HCT116 (cell line): ENCODE measurements around the gene TBX3. TPM values are rescaled to one million over a fixed set of nuclear protein-coding genes. Genes with fewer than 3 reads are reported as not detected.

Experiments
- ATAC-seq: fragments of 200-7000 bp; cut with Tn5 transposase; 2 replicates; pipeline ENCODE4 v1.9.1; 2020; ENCODE audit warnings: mild to moderate bottlenecking, moderate library complexity
- BruUV-seq: library from RNA; stranded (reverse); fragments of 400-500 nt; replicated peaks from 2 replicates; lab custom pipeline; 2021; lab: Mats Ljungman, UMichigan
- CTCF ChIA-PET: fragments of 300-600 bp; sonication (Branson Sonifier 250); formaldehyde crosslinking; loops from one replicate; lab custom pipeline; 2021; ENCODE audit warnings: antibody characterized with exemption; lab: Charles Lee
- POLR2A ChIA-PET: fragments of 300-600, 350-600 bp; sonication (Branson Sonifier 250); formaldehyde crosslinking; loops from one replicate; lab custom pipeline; 2021; ENCODE audit warnings: antibody characterized with exemption; lab: Charles Lee
- RAD21 ChIA-PET, 2 experiments: fragments of 300-600 bp; sonication (Branson Sonifier 250); formaldehyde crosslinking; loops; one replicate each; lab custom pipeline; 2023; ENCODE audit warnings: low total read pairs in 2 of 2; ENCODE audit not compliant: uncharacterized antibody in 2 of 2, unreplicated experiment in 2 of 2, low non-redundant PET in 1 of 2; lab: Charles Lee
- DNase-seq: peaks from one replicate; pipeline ENCODE4 v3.0.0-alpha.2; 2010; ENCODE audit warnings: low read depth, low spot score
- H2AFZ ChIP-seq: fragments of 200-600 bp; shearing (Covaris generic), sonication (generic); 2 replicates; pipeline ENCODE4 v1.6.1; 2017; ENCODE audit warnings: low read depth, mixed run types, mixed read lengths, antibody characterized with exemption, low read length; ENCODE audit not compliant: poor library complexity, severe bottlenecking
- H3K27ac ChIP-seq: 2 replicates; pipeline ENCODE4 v1.5.1; 2012; ENCODE audit warnings: low read depth, low read length
- H3K27me3 ChIP-seq: fragments of 200-600 bp; sonication (generic); 2 replicates; pipeline ENCODE4 v1.6.1; 2016; ENCODE audit warnings: mixed run types, low read length, mixed read lengths; ENCODE audit not compliant: insufficient read depth
- H3K36me3 ChIP-seq, 2 experiments: fragments of 200-500 bp in 1 of 2; fragments of 200-600 bp in 1 of 2; sonication (Bioruptor generic) in 1 of 2; sonication (generic) in 1 of 2; 2 replicates each; pipeline versions ENCODE4 v1.5.1 to v1.6.1; 2014 to 2016; ENCODE audit warnings: low read length in 2 of 2, inconsistent platforms in 1 of 2, mixed read lengths in 1 of 2, mixed run types in 1 of 2; ENCODE audit not compliant: insufficient read depth in 2 of 2, control insufficient read depth in 1 of 2
- H3K4me1 ChIP-seq, 2 experiments: fragments of 200-600 bp in 1 of 2; sonication (generic) in 1 of 2; 2 replicates each; pipeline versions ENCODE4 v1.5.1 to v1.6.1; 2012 to 2017; ENCODE audit warnings: low read length in 2 of 2, inconsistent platforms in 1 of 2, mild to moderate bottlenecking in 1 of 2, mixed read lengths in 1 of 2, mixed run types in 1 of 2, moderate library complexity in 1 of 2; ENCODE audit not compliant: insufficient read depth in 2 of 2, control insufficient read depth in 1 of 2
- H3K4me2 ChIP-seq: fragments of 200-600 bp; sonication (generic); 2 replicates; pipeline ENCODE4 v1.6.1; 2017; ENCODE audit warnings: mixed run types, low read length, mixed read lengths
- H3K4me3 ChIP-seq, 2 experiments: fragments of 200-600 bp in 1 of 2; sonication (generic) in 1 of 2; replicated peaks in 1 of 2; 2 replicates each; pipeline ENCODE4 v1.5.1; 2011 to 2016; ENCODE audit warnings: low read length in 2 of 2, control low read depth in 1 of 2, low read depth in 1 of 2, mild to moderate bottlenecking in 1 of 2, mixed read lengths in 1 of 2, mixed run types in 1 of 2
- H3K79me2 ChIP-seq: fragments of 200-600 bp; sonication (generic); 2 replicates; pipeline ENCODE4 v1.6.1; 2017; ENCODE audit warnings: mild to moderate bottlenecking, mixed run types, low read length, moderate library complexity, mixed read lengths; ENCODE audit not compliant: insufficient read depth
- H3K9ac ChIP-seq: fragments of 200-600 bp; sonication (generic); 2 replicates; pipeline ENCODE4 v1.6.1; 2016; ENCODE audit warnings: low read length, mixed read lengths
- H3K9me2 ChIP-seq: fragments of 200-600 bp; sonication (generic), shearing (Covaris generic); 2 replicates; pipeline ENCODE4 v1.6.1; 2017; ENCODE audit warnings: mixed run types, mild to moderate bottlenecking, moderate library complexity; ENCODE audit not compliant: insufficient read depth
- H3K9me3 ChIP-seq, 2 experiments: fragments of 200-500 bp in 1 of 2; fragments of 200-600 bp in 1 of 2; sonication (Bioruptor generic) in 1 of 2; sonication (generic) in 1 of 2; 2 replicates each; pipeline ENCODE4 v1.6.1; 2014 to 2017; ENCODE audit warnings: low read length in 2 of 2, mixed read lengths in 2 of 2, inconsistent platforms in 1 of 2, low read depth in 1 of 2, mild to moderate bottlenecking in 1 of 2, mixed run types in 1 of 2, moderate library complexity in 1 of 2; ENCODE audit not compliant: control insufficient read depth in 1 of 2, insufficient read depth in 1 of 2
- H4K20me1 ChIP-seq: fragments of 200-600 bp; sonication (generic), shearing (Covaris generic); 2 replicates; pipeline ENCODE4 v1.6.1; 2017; ENCODE audit warnings: mixed run types, mild to moderate bottlenecking, moderate library complexity; ENCODE audit not compliant: insufficient read depth
- CBX3 ChIP-seq: IDR thresholded peaks from 2 replicates; pipeline ENCODE4 v1.6.1; 2012; ENCODE audit warnings: low read depth
- EGR1 ChIP-seq: IDR thresholded peaks from 2 replicates; pipeline ENCODE4 v1.6.1; 2012; ENCODE audit warnings: low read depth
- ELF1 ChIP-seq: IDR thresholded peaks from 2 replicates; pipeline ENCODE4 v1.6.1; 2012; ENCODE audit warnings: low read depth, borderline replicate concordance
- EZH2 ChIP-seq: fragments of 200-600 bp; sonication (generic); IDR thresholded peaks from 2 replicates; pipeline ENCODE4 v1.6.1; 2017; ENCODE audit warnings: antibody characterized with exemption, mixed run types
- EZH2phosphoT487 ChIP-seq: fragments of 200-600 bp; IDR thresholded peaks from 2 replicates; pipeline ENCODE4 v1.6.1; 2018; ENCODE audit warnings: antibody characterized with exemption, borderline replicate concordance
- FOSL1 ChIP-seq: IDR thresholded peaks from 2 replicates; pipeline ENCODE4 v1.6.1; 2012; ENCODE audit warnings: low read depth
- JUND ChIP-seq: IDR thresholded peaks from 2 replicates; pipeline ENCODE4 v1.6.1; 2012
- POLR2A ChIP-seq: IDR thresholded peaks from 2 replicates; pipeline ENCODE4 v1.7.0; 2011; ENCODE audit warnings: borderline replicate concordance; ENCODE audit not compliant: insufficient read depth, insufficient read length; ENCODE audit errors: extremely low read depth
- POLR2AphosphoS5 ChIP-seq: IDR thresholded peaks from 2 replicates; pipeline ENCODE4 v1.6.1; 2011; ENCODE audit warnings: mild to moderate bottlenecking, low read depth, low read length, moderate library complexity
- RAD21 ChIP-seq: IDR thresholded peaks from 2 replicates; pipeline ENCODE4 v1.6.1; 2012; ENCODE audit warnings: low read depth, mild to moderate bottlenecking
- SIN3A ChIP-seq: IDR thresholded peaks from 2 replicates; pipeline ENCODE4 v1.6.1; 2012; ENCODE audit warnings: low read depth
- SP1 ChIP-seq: IDR thresholded peaks from 2 replicates; pipeline ENCODE4 v1.6.1; 2012; ENCODE audit warnings: low read depth
- SRF ChIP-seq: IDR thresholded peaks from 2 replicates; pipeline ENCODE4 v1.6.1; 2012; ENCODE audit warnings: low read depth
- TCF7L2 ChIP-seq: IDR thresholded peaks from 2 replicates; pipeline ENCODE4 v1.7.0; 2011; ENCODE audit warnings: borderline replicate concordance, inconsistent platforms; ENCODE audit not compliant: insufficient read depth, insufficient read length; ENCODE audit errors: extremely low read depth
- ZNF274 ChIP-seq: fragments of 200-500 bp; sonication (Bioruptor generic); IDR thresholded peaks from 2 replicates; pipeline ENCODE4 v1.6.1; 2014; ENCODE audit warnings: mild to moderate bottlenecking, low read depth, low read length, inconsistent platforms
- intact Hi-C: fragments of 100-400 bp; cut with micrococcal nuclease; formaldehyde crosslinking; loops from 2 replicates; pipeline ENCODE4 v1.10.0; 2022
- total RNA-seq: library from RNA; stranded (reverse); gene quantifications from one replicate; pipeline ENCODE4 v1.2.1, GENCODE V29; 2021; ENCODE audit not compliant: unreplicated experiment
- TF ChIP-seq, protein P1 (sequence below): IDR thresholded peaks from 2 replicates; pipeline ENCODE4 v1.6.1; 2012; ENCODE audit warnings: low read depth
- TF ChIP-seq, protein P2 (sequence below): IDR thresholded peaks from 2 replicates; pipeline ENCODE4 v1.6.1; 2011; ENCODE audit warnings: mild to moderate bottlenecking, low read length, moderate library complexity; ENCODE audit not compliant: insufficient replicate concordance; ENCODE audit errors: extremely low read depth
- TF ChIP-seq, protein P3 (sequence below): IDR thresholded peaks from 2 replicates; pipeline ENCODE4 v1.6.1; 2012
- TF ChIP-seq, protein P4 (sequence below): IDR thresholded peaks from 2 replicates; pipeline ENCODE4 v1.6.1; 2012
- TF ChIP-seq, protein P5 (sequence below), 3 experiments: fragments of 200-600 bp in 1 of 3; sonication (generic) in 1 of 3; IDR thresholded peaks in 2 of 3; conservative IDR thresholded peaks in 1 of 3; 2 replicates each; pipeline ENCODE4 v1.5.1; 2012 to 2017; ENCODE audit warnings: low read depth in 2 of 3, low read length in 2 of 3, antibody characterized with exemption in 1 of 3, borderline replicate concordance in 1 of 3, control low read depth in 1 of 3, mild to moderate bottlenecking in 1 of 3, mixed read lengths in 1 of 3, mixed run types in 1 of 3, moderate library complexity in 1 of 3; ENCODE audit not compliant: insufficient read depth in 1 of 3

TBX3 gene
- total RNA-seq, 1 experiment from 2014 or later, result 12.8 TPM

DNA sequence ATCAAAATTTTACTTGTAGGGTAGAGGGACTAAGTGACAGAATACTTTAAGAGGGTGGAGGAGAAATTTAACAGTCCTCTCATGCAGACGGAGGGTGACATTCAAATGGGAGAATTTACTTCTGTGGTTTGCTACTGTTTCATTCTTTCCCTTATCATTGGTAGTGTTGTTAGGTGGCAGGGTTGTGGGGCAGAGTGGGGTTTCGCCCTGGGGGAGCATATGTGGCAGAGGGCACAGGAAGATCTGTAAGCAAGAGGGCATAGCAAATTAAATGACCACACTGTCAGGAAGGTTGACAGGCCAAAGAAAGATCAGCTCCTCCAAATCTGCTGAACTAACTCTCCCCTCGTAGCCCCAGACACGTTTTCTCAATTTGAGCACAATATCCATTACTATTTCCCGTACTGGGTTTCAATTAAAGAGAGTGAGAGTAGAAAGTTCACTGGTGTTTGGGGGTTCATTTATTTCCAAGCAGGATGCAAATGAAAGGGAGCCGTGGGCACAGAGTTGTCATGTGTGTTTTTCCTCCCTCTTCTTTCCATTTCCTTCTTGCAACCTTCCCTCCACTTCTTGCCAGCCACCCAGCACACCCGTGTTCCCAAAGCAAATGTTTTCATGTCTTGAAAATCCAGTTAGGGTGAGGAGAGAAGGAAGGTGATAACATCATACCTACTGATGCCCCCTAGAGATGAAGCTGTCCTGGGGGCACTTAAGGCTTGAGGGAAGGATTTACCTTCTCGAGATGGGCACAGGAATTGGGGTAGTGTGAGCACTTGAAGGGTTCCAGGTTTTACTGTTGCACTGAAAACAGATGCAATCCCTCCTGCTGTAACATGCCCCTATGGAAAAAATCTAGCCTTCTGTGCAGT lies 6.5 kb upstream of the TBX3 start:
- no peaks in the 10 kb centered on the region for H3K9me3 ChIP-seq
- no peaks in the 10 kb centered on the region for H3K36me3 ChIP-seq
- ATAC-seq (no peak), DNase-seq (no peak)
- no peaks in the 10 kb centered on the region for H4K20me1 ChIP-seq
- no peak overlapping the region for H3K4me2 ChIP-seq
- RAD21 ChIA-PET, result no interaction called here
- H3K79me2 ChIP-seq, result no peaks in the 10 kb centered on the region
- intact Hi-C loops, result no loop called here
- no peaks in the 10 kb centered on the region for H3K9me2 ChIP-seq
- no peak overlapping the region for H3K4me3 ChIP-seq
- H3K27ac ChIP-seq, result no peak overlapping the region
- H3K9ac ChIP-seq, result no peak overlapping the region
- peaks cover 33% of the 10 kb centered on the region for H3K27me3 ChIP-seq
- TF ChIP-seq CBX3 (no peak), SRF (no peak), ZNF274 (no peak), SP1 (no peak), ELF1 (no peak), EGR1 (no peak), FOSL1 (no peak), TCF7L2 (no peak), JUND (no peak), EZH2 (no peak), POLR2A (no peak), SIN3A (no peak), POLR2AphosphoS5 (no peak), EZH2phosphoT487 (no peak), RAD21 (no peak)
- TF ChIP-seq, protein P1, sequence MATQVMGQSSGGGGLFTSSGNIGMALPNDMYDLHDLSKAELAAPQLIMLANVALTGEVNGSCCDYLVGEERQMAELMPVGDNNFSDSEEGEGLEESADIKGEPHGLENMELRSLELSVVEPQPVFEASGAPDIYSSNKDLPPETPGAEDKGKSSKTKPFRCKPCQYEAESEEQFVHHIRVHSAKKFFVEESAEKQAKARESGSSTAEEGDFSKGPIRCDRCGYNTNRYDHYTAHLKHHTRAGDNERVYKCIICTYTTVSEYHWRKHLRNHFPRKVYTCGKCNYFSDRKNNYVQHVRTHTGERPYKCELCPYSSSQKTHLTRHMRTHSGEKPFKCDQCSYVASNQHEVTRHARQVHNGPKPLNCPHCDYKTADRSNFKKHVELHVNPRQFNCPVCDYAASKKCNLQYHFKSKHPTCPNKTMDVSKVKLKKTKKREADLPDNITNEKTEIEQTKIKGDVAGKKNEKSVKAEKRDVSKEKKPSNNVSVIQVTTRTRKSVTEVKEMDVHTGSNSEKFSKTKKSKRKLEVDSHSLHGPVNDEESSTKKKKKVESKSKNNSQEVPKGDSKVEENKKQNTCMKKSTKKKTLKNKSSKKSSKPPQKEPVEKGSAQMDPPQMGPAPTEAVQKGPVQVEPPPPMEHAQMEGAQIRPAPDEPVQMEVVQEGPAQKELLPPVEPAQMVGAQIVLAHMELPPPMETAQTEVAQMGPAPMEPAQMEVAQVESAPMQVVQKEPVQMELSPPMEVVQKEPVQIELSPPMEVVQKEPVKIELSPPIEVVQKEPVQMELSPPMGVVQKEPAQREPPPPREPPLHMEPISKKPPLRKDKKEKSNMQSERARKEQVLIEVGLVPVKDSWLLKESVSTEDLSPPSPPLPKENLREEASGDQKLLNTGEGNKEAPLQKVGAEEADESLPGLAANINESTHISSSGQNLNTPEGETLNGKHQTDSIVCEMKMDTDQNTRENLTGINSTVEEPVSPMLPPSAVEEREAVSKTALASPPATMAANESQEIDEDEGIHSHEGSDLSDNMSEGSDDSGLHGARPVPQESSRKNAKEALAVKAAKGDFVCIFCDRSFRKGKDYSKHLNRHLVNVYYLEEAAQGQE, result no peak
- TF ChIP-seq, protein P2, sequence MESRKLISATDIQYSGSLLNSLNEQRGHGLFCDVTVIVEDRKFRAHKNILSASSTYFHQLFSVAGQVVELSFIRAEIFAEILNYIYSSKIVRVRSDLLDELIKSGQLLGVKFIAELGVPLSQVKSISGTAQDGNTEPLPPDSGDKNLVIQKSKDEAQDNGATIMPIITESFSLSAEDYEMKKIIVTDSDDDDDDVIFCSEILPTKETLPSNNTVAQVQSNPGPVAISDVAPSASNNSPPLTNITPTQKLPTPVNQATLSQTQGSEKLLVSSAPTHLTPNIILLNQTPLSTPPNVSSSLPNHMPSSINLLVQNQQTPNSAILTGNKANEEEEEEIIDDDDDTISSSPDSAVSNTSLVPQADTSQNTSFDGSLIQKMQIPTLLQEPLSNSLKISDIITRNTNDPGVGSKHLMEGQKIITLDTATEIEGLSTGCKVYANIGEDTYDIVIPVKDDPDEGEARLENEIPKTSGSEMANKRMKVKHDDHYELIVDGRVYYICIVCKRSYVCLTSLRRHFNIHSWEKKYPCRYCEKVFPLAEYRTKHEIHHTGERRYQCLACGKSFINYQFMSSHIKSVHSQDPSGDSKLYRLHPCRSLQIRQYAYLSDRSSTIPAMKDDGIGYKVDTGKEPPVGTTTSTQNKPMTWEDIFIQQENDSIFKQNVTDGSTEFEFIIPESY, result no peak
- TF ChIP-seq, protein P3, sequence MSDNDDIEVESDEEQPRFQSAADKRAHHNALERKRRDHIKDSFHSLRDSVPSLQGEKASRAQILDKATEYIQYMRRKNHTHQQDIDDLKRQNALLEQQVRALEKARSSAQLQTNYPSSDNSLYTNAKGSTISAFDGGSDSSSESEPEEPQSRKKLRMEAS, result no peak
- TF ChIP-seq, protein P4, sequence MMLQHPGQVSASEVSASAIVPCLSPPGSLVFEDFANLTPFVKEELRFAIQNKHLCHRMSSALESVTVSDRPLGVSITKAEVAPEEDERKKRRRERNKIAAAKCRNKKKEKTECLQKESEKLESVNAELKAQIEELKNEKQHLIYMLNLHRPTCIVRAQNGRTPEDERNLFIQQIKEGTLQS, result no peak
- TF ChIP-seq, protein P5, sequence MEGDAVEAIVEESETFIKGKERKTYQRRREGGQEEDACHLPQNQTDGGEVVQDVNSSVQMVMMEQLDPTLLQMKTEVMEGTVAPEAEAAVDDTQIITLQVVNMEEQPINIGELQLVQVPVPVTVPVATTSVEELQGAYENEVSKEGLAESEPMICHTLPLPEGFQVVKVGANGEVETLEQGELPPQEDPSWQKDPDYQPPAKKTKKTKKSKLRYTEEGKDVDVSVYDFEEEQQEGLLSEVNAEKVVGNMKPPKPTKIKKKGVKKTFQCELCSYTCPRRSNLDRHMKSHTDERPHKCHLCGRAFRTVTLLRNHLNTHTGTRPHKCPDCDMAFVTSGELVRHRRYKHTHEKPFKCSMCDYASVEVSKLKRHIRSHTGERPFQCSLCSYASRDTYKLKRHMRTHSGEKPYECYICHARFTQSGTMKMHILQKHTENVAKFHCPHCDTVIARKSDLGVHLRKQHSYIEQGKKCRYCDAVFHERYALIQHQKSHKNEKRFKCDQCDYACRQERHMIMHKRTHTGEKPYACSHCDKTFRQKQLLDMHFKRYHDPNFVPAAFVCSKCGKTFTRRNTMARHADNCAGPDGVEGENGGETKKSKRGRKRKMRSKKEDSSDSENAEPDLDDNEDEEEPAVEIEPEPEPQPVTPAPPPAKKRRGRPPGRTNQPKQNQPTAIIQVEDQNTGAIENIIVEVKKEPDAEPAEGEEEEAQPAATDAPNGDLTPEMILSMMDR (IDR thresholded peaks at IDR 0.05 in 2 of 3, conservative IDR thresholded peaks at IDR 0.05 in 1 of 3; ENCODE audit: borderline replicate concordance in 1 of 3, insufficient read depth in 1 of 3, low read depth in 2 of 3, low read length in 2 of 3), result no peak
- BruUV-seq, result no TSS peak
- no peak overlapping the region for H2AFZ ChIP-seq
- POLR2A ChIA-PET, result no interaction called here
- CTCF ChIA-PET, result no interaction called here
- no peaks in the 10 kb centered on the region for H3K4me1 ChIP-seq
